ENCODE measurements around the gene DDX54.
A peak's percentile ranks its signal among the peaks of the same experiment; 100 is the strongest.
"Not testable (repeated sequence)": the region's sequence is repeated elsewhere in the genome, so short reads cannot be mapped to it uniquely, and the experiment has no call there.

Gene DDX54

GRCh38 chr12:113154351-113154973 lies 30.8 kb downstream of the DDX54 start:
- no peak for TF ChIP-seq POLR2A (IDR thresholded peaks at IDR 0.05; ENCODE audit: low read depth, low read length)
- FAIRE-seq = no peak
- no peak for DNase-seq (ENCODE audit: insufficient read length, low spot score)

- TF ChIP-seq POLR2A (IDR thresholded peaks at IDR 0.05; ENCODE audit: low read depth, low read length) = no peak
- FAIRE-seq (no peak), DNase-seq (ENCODE audit: insufficient read length, low spot score) (no peak)
Observed at GRCh38 chr12:113152835-113153814, 32.2 kb downstream of the DDX54 start.

- TF ChIP-seq POLR2A (IDR thresholded peaks at IDR 0.05; ENCODE audit: low read depth, low read length) = no peak
- no peak for DNase-seq (ENCODE audit: insufficient read length, low spot score)
- FAIRE-seq = no peak
Observed at GRCh38 chr12:113152196-113152834, 33.0 kb downstream of the DDX54 start.

GRCh38 chr12:113151655-113152054 lies 33.6 kb downstream of the DDX54 start:
- no peak for TF ChIP-seq POLR2A (IDR thresholded peaks at IDR 0.05; ENCODE audit: low read depth, low read length)
- FAIRE-seq (no peak), DNase-seq (ENCODE audit: insufficient read length, low spot score) (no peak)

GRCh38 chr12:113149361-113150150 lies 35.7 kb downstream of the DDX54 start, which contains the start of gene CFAP73:
CFAP73 (plus strand) TSS chr12:113149724; CDS start chr12:113149858, 134 bp downstream.
- TF ChIP-seq POLR2A (IDR thresholded peaks at IDR 0.05; ENCODE audit: low read depth, low read length) = no peak
- DNase-seq (ENCODE audit: insufficient read length, low spot score) (peak; percentile 98), FAIRE-seq (no peak)

- FAIRE-seq (no peak), DNase-seq (ENCODE audit: insufficient read length, low spot score) (no peak)
- no peak for TF ChIP-seq POLR2A (IDR thresholded peaks at IDR 0.05; ENCODE audit: low read depth, low read length)
Observed at GRCh38 chr12:113146999-113147398, 38.3 kb downstream of the DDX54 start.

GRCh38 chr12:113145720-113146551 lies 39.3 kb downstream of the DDX54 start:
- TF ChIP-seq POLR2A (IDR thresholded peaks at IDR 0.05; ENCODE audit: low read depth, low read length) = no peak
- DNase-seq (ENCODE audit: insufficient read length, low spot score) (no peak), FAIRE-seq (no peak)

GRCh38 chr12:113144806-113145205 lies 40.5 kb downstream of the DDX54 start:
- DNase-seq (ENCODE audit: insufficient read length, low spot score) (no peak), FAIRE-seq (no peak)
- TF ChIP-seq POLR2A (IDR thresholded peaks at IDR 0.05; ENCODE audit: low read depth, low read length) = no peak

- no peak for TF ChIP-seq POLR2A (IDR thresholded peaks at IDR 0.05; ENCODE audit: low read depth, low read length)
- FAIRE-seq = no peak
- no peak for DNase-seq (ENCODE audit: insufficient read length, low spot score)
Observed at GRCh38 chr12:113143959-113144358, 41.3 kb downstream of the DDX54 start.

- no peak for TF ChIP-seq POLR2A (IDR thresholded peaks at IDR 0.05; ENCODE audit: low read depth, low read length)
- FAIRE-seq = no peak
Observed at GRCh38 chr12:113142886-113143332, 42.4 kb downstream of the DDX54 start.

GRCh38 chr12:113142173-113142885 lies 42.9 kb downstream of the DDX54 start:
- DNase-seq (ENCODE audit: insufficient read length, low spot score) (no peak), FAIRE-seq (no peak)
- TF ChIP-seq POLR2A (IDR thresholded peaks at IDR 0.05; ENCODE audit: low read depth, low read length) = no peak

More at GRCh38 chr12:113142886-113143332, 42.4 kb downstream of the DDX54 start:
- DNase-seq (ENCODE audit: insufficient read length, low spot score) = no peak

- DNase-seq (ENCODE audit: insufficient read length, low spot score); FAIRE-seq: not testable (repeated sequence)
Observed at GRCh38 chr12:113141716-113142115, 43.6 kb downstream of the DDX54 start.
